UCSD-AML1 (cell line): Measurements from ENCODE around the gene RNF141.

Source experiments
- DNase-seq: peaks from one replicate; lab custom pipeline; 2025; ENCODE audit not compliant: unreplicated experiment; lab: John Stamatoyannopoulos, UW

Gene RNF141

DNA sequence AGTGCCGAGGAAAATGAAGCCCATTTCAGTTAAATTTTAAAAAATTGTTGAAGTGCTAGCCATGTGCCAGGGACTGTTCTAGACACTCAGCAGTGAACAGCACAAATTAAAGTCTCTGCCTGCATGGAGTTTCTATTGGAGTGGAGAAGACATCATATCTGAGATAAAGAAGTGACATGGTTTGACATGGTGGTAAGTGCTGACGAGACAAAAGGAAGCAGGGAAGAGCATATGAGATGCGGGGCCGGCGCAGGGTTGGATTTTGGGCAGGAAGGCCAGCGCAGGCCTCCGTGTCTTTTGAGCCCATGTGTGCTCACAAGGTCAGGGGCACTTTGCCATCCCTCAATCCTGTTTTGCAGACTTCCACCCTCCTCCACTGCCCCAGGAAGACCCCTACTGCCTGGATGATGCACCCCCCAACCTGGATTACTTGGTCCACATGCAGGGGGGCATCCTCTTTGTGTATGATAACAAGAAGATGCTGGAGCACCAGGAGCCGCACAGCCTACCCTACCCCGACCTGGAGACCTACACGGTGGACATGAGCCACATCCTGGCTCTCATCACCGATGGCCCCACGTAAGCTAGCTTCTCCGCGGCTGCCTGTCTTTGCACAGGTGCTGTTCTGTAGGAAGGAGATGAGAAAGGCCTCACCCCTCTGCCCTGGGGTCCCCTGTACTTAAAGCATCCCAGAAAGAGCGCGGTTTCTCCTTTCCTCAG lies 56.4 kb downstream of the RNF141 start:
- no peak for DNase-seq

GRCh38 chr11:10483584-10483983 lies 57.4 kb downstream of the RNF141 start:
- DNase-seq, result no peak

- DNase-seq, result no peak
These were observed 57.8 kb downstream of the RNF141 start for GRCh38 chr11:10483174-10483573.

GRCh38 chr11:10481560-10482349 lies 59.2 kb downstream of the RNF141 start:
- no peak for DNase-seq

DNA sequence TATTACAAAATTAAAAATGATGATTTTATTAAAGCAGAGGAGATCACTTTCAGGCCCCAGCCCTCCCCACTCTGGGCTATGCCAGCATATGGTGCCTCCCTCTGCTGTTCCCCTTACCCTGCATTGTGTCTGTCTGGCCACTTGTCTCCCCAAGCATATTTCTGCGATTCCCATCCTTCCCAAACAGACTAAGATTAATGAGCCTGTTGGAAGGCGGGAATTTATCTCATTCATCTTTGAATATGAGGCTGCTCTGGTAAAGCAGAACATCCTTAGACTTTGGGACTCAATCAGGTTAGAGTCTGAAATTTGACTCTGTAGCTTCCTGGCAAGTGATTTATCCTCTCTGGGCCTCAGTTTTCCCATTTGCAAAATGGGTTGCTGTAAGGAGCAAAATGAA lies 60.2 kb downstream of the RNF141 start:
- DNase-seq, result no peak

- no peak for DNase-seq
These were observed 61.0 kb downstream of the RNF141 start for GRCh38 chr11:10480026-10480425.

GRCh38 chr11:10478574-10479550 lies 62.1 kb downstream of the RNF141 start:
- DNase-seq, result no peak

GRCh38 chr11:10478066-10478465 lies 62.9 kb downstream of the RNF141 start:
- no peak for DNase-seq

- no peak for DNase-seq
These were observed 63.3 kb downstream of the RNF141 start for GRCh38 chr11:10477690-10478046.

DNA sequence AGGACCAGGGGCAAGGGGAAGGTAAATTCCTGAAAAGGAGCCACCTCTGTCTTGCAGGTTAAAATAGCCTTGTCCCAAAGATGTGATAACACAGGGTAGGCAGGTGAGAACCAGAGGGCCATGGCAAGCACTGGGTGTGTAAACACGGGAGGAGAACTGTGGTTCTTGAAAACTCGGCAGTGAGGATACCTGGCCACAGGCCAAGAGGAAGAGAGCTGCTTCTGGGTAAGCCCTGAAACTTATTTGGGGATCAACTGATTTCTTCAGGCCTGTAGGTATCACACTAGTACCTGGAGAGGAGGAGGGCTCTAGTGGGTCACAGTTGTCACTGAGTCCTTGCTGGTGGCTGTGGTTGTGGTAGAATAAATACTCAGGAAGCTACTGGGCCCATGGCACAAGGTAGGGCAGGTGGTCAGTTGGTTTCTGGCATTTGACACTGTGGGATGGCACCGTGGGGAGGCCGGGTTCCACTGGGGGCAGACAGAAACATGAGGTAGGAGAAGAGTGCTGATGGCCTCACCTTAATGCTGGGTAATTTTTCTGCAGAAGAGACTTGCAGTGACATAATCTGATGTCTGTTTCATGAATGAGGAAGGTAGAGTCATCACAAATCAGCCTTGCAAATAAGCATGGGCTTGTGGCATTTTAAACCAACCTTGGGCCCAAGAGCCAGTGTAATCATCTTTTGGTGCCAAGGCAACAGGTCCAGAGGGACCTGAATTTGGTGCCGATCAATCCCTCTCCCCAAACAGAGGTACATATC lies 63.9 kb downstream of the RNF141 start:
- DNase-seq, result no peak

DNA sequence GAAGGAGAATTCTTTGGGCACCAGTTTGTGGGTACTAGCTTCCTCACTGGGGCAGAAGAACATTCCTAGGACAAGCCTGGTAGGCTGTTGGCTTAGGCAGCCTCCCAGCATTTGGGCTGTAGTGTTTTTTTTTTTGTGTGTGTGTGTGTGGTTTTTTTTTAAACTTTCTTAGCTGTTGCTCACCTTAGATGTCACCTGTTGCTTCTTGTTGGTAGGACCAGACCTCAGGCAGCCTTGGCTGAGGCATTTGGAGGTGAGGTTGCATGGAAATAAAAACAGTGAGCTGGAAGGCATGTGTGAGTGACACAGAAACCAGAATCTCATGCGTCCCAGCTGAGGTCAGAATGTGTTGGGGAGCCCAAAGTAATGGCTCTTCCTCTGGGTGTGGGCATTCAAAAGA lies 64.6 kb downstream of the RNF141 start:
- no peak for DNase-seq

DNA sequence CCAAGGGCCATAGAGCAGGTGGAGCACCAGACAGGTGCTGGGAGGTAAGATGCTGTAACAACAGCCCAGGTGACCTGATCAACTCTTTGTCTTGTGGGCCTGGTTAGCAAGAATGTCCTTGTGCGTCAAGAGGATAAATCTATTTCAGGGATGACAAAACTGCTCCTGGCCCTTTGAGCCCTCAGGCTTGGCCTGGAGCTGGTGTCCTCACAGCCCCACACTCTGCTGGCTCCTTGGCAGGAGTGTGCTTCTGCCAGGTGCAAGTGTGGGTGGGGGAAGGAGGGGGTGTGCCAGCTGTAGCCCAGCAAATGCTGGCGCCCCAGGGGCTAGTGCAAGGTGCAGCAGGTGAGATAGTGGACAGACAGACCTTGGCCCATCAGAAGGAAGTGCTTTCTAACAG lies 66.4 kb downstream of the RNF141 start:
- DNase-seq, result no peak

DNA sequence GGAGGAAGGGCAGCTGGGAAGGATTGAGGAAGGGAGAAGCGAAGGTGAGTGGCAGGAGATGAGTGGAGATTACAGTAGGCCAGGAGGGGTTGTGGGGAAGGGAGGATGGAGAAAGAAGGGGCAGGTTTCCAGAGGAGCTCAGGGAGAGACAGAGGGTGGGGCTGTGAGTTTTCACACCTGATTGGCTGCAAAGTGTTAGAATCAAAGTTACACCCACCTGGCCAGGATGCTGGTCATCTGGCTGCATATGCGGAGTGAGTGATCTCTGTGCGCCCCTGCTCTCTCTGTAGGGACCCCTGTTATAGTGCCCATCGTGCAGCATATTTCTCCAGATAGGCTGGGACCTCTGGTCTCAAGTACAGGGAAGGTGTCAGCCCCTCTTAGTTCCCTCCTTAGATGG lies 67.6 kb downstream of the RNF141 start:
- no peak for DNase-seq

- DNase-seq, result no peak
These were observed 78.2 kb downstream of the RNF141 start for GRCh38 chr11:10462746-10463300.
